ENCODE results near the gene HYDIN. TPM values are rescaled to one million over a fixed set of nuclear protein-coding genes. Genes with fewer than 3 reads are reported as not detected.

Gene HYDIN
- total and polyA plus RNA-seq, 9 of the 15 experiments (the other 6 are each of a cell fraction or from before 2014, with no cell fraction given) = 0.08 to 0.43 (median 0.14) TPM; not detected in 1

DNA sequence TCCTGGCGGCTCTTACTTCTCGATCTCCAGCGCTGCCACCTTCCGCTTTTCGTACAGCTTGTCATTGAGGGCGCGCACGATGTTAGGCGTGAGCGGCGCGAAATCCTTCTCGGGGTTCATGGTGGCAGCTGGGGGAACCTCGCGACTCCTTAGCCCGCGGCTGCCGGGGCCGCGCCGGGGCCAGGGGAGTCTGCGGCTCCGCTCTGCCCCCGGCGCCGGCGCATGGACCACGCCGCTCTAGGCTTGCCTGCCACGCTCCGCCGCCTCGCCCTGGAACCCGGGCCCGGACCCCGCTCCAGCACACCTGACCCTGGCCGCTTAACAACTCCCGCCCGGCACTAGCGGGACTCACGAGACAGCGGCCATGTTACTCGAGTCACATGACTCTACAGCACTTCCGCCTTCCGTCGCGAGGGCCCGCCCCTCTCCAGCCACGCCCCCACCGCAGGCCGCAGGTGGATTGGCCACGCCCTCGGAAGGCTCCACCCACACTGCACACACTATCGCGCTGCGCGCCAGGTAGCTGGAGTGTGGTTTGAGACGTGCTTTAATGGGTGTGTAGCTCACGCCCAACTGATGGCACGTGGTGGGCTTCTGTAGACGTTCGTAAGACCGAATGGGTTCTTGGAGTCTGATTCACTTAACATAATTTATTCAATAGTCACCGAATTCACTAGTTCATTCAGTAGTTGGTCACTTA is 429.6 kb downstream of the HYDIN start, which contains the start of gene VAC14 (continued):
- TF ChIP-seq, protein P1, sequence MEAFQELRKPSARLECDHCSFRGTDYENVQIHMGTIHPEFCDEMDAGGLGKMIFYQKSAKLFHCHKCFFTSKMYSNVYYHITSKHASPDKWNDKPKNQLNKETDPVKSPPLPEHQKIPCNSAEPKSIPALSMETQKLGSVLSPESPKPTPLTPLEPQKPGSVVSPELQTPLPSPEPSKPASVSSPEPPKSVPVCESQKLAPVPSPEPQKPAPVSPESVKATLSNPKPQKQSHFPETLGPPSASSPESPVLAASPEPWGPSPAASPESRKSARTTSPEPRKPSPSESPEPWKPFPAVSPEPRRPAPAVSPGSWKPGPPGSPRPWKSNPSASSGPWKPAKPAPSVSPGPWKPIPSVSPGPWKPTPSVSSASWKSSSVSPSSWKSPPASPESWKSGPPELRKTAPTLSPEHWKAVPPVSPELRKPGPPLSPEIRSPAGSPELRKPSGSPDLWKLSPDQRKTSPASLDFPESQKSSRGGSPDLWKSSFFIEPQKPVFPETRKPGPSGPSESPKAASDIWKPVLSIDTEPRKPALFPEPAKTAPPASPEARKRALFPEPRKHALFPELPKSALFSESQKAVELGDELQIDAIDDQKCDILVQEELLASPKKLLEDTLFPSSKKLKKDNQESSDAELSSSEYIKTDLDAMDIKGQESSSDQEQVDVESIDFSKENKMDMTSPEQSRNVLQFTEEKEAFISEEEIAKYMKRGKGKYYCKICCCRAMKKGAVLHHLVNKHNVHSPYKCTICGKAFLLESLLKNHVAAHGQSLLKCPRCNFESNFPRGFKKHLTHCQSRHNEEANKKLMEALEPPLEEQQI (IDR thresholded peaks at IDR 0.05) = no peak
- TF ChIP-seq TRIM28 (IDR thresholded peaks at IDR 0.05) (peak; percentile 35; the same call in 1 of the 2 replicates), FIP1L1 (IDR thresholded peaks at IDR 0.05; ENCODE audit: low read depth, low read length, poor library complexity, severe bottlenecking) (no peak), CHCHD3 (CRISPR knock-in tag; IDR thresholded peaks at IDR 0.05) (no peak), SRF (CRISPR knock-in tag; IDR thresholded peaks at IDR 0.05) (no peak), HMGN3 (IDR thresholded peaks at IDR 0.05; ENCODE audit: borderline replicate concordance, extremely low read depth, insufficient read length, low read depth, low read length) (peak; percentile 42), SRSF9 (IDR thresholded peaks at IDR 0.05; ENCODE audit: borderline replicate concordance, low read depth, low read length) (no peak), MYBL2 (IDR thresholded peaks at IDR 0.05; ENCODE audit: low read depth) (no peak), MYBL2 (CRISPR knock-in tag; IDR thresholded peaks at IDR 0.05; ENCODE audit: borderline replicate concordance) (no peak)
- TF ChIP-seq, protein P2, sequence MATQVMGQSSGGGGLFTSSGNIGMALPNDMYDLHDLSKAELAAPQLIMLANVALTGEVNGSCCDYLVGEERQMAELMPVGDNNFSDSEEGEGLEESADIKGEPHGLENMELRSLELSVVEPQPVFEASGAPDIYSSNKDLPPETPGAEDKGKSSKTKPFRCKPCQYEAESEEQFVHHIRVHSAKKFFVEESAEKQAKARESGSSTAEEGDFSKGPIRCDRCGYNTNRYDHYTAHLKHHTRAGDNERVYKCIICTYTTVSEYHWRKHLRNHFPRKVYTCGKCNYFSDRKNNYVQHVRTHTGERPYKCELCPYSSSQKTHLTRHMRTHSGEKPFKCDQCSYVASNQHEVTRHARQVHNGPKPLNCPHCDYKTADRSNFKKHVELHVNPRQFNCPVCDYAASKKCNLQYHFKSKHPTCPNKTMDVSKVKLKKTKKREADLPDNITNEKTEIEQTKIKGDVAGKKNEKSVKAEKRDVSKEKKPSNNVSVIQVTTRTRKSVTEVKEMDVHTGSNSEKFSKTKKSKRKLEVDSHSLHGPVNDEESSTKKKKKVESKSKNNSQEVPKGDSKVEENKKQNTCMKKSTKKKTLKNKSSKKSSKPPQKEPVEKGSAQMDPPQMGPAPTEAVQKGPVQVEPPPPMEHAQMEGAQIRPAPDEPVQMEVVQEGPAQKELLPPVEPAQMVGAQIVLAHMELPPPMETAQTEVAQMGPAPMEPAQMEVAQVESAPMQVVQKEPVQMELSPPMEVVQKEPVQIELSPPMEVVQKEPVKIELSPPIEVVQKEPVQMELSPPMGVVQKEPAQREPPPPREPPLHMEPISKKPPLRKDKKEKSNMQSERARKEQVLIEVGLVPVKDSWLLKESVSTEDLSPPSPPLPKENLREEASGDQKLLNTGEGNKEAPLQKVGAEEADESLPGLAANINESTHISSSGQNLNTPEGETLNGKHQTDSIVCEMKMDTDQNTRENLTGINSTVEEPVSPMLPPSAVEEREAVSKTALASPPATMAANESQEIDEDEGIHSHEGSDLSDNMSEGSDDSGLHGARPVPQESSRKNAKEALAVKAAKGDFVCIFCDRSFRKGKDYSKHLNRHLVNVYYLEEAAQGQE (IDR thresholded peaks at IDR 0.05; ENCODE audit: borderline replicate concordance) = peak; percentile 72
- TF ChIP-seq, protein P2 (CRISPR knock-in tag; IDR thresholded peaks at IDR 0.05; ENCODE audit: low read depth) = 0 out of 2 replicates have a peak, but pooled peaks have one; percentile 49
- TF ChIP-seq, protein P3, sequence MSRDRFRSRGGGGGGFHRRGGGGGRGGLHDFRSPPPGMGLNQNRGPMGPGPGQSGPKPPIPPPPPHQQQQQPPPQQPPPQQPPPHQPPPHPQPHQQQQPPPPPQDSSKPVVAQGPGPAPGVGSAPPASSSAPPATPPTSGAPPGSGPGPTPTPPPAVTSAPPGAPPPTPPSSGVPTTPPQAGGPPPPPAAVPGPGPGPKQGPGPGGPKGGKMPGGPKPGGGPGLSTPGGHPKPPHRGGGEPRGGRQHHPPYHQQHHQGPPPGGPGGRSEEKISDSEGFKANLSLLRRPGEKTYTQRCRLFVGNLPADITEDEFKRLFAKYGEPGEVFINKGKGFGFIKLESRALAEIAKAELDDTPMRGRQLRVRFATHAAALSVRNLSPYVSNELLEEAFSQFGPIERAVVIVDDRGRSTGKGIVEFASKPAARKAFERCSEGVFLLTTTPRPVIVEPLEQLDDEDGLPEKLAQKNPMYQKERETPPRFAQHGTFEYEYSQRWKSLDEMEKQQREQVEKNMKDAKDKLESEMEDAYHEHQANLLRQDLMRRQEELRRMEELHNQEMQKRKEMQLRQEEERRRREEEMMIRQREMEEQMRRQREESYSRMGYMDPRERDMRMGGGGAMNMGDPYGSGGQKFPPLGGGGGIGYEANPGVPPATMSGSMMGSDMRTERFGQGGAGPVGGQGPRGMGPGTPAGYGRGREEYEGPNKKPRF (IDR thresholded peaks at IDR 0.05; ENCODE audit: low read depth, low read length) = no peak
- TF ChIP-seq, protein P4, sequence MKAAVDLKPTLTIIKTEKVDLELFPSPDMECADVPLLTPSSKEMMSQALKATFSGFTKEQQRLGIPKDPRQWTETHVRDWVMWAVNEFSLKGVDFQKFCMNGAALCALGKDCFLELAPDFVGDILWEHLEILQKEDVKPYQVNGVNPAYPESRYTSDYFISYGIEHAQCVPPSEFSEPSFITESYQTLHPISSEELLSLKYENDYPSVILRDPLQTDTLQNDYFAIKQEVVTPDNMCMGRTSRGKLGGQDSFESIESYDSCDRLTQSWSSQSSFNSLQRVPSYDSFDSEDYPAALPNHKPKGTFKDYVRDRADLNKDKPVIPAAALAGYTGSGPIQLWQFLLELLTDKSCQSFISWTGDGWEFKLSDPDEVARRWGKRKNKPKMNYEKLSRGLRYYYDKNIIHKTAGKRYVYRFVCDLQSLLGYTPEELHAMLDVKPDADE (conservative IDR thresholded peaks at IDR 0.05; ENCODE audit: control insufficient read depth, low read depth, low read length) = peak; percentile 94
